ENCODE data around the gene CPM. TPM values are rescaled to one million over a fixed set of nuclear protein-coding genes. Genes with fewer than 3 reads are reported as not detected.
"Not testable (repeated sequence)": the region's sequence is repeated elsewhere in the genome, so short reads cannot be mapped to it uniquely, and the experiment has no call there.

The CPM gene
- total RNA-seq, 3 donors from 2014 or later: 55.3 to 101 (median 56.2) TPM

GRCh38 chr12:68870011-68870410 is 63.0 kb downstream of the CPM start:
- no peaks in the 10 kb centered on the region for H3K4me1 Mint-ChIP-seq (ENCODE audit: low read depth)
- no peak for ATAC-seq
- H3K4me3 Mint-ChIP-seq: no peak overlapping the region
- peaks cover 19% of the 10 kb centered on the region for H3K36me3 Mint-ChIP-seq (ENCODE audit: insufficient read depth)
- H3K9me3 Mint-ChIP-seq: no peaks in the 10 kb centered on the region
- DNase-seq: no peak
- peaks cover 3% of the 10 kb centered on the region for H3K27me3 Mint-ChIP-seq (ENCODE audit: low read depth)

GRCh38 chr12:68868043-68868790 is 64.8 kb downstream of the CPM start:
- DNase-seq (no peak), ATAC-seq (no peak)
- Mint-ChIP-seq H3K36me3 (ENCODE audit: insufficient read depth) (peaks cover 19% of the 10 kb centered on the region), H3K4me1 (ENCODE audit: low read depth) (peaks cover 3% of the 10 kb centered on the region), H3K4me3 (no peak overlapping the region), H3K27me3 (ENCODE audit: low read depth) (peaks cover 3% of the 10 kb centered on the region), H3K9me3 (no peaks in the 10 kb centered on the region)

GRCh38 chr12:68867606-68868005 is 65.4 kb downstream of the CPM start:
- peaks cover 3% of the 10 kb centered on the region for H3K27me3 Mint-ChIP-seq (ENCODE audit: low read depth)
- H3K9me3 Mint-ChIP-seq: no peaks in the 10 kb centered on the region
- peaks cover 3% of the 10 kb centered on the region for H3K4me1 Mint-ChIP-seq (ENCODE audit: low read depth)
- peaks cover 19% of the 10 kb centered on the region for H3K36me3 Mint-ChIP-seq (ENCODE audit: insufficient read depth)
- no peak for DNase-seq
- H3K4me3 Mint-ChIP-seq: no peak overlapping the region
- no peak for ATAC-seq

- no peak overlapping the region for H3K4me3 Mint-ChIP-seq
- no peak for DNase-seq
- peaks cover 3% of the 10 kb centered on the region for H3K27me3 Mint-ChIP-seq (ENCODE audit: low read depth)
- peaks cover 19% of the 10 kb centered on the region for H3K36me3 Mint-ChIP-seq (ENCODE audit: insufficient read depth)
- ATAC-seq: no peak
- peaks cover 3% of the 10 kb centered on the region for H3K4me1 Mint-ChIP-seq (ENCODE audit: low read depth)
- H3K9me3 Mint-ChIP-seq: no peaks in the 10 kb centered on the region
Observed at GRCh38 chr12:68866950-68867349, 66.0 kb downstream of the CPM start.

- H3K4me1 Mint-ChIP-seq (ENCODE audit: low read depth): peaks cover 3% of the 10 kb centered on the region
- no peak for ATAC-seq
- no peak for DNase-seq
- no peak overlapping the region for H3K4me3 Mint-ChIP-seq
- no peaks in the 10 kb centered on the region for H3K27me3 Mint-ChIP-seq (ENCODE audit: low read depth)
- no peaks in the 10 kb centered on the region for H3K9me3 Mint-ChIP-seq
- peaks cover 12% of the 10 kb centered on the region for H3K36me3 Mint-ChIP-seq (ENCODE audit: insufficient read depth)
Observed at GRCh38 chr12:68865399-68866164, 67.4 kb downstream of the CPM start.

- no peak for ATAC-seq
- no peak overlapping the region for H3K4me3 Mint-ChIP-seq
- H3K36me3 Mint-ChIP-seq (ENCODE audit: insufficient read depth): peaks cover 12% of the 10 kb centered on the region
- DNase-seq: no peak
- peaks cover 3% of the 10 kb centered on the region for H3K4me1 Mint-ChIP-seq (ENCODE audit: low read depth)
- H3K27me3 Mint-ChIP-seq (ENCODE audit: low read depth): no peaks in the 10 kb centered on the region
- no peaks in the 10 kb centered on the region for H3K9me3 Mint-ChIP-seq
Observed at GRCh38 chr12:68864604-68865003, 68.4 kb downstream of the CPM start.

GRCh38 chr12:68863886-68864454 is 69.0 kb downstream of the CPM start:
- H3K9me3 Mint-ChIP-seq; H3K4me3 Mint-ChIP-seq; H3K27me3 Mint-ChIP-seq (ENCODE audit: low read depth); H3K4me1 Mint-ChIP-seq (ENCODE audit: low read depth); DNase-seq: not testable (repeated sequence)
- H3K36me3 Mint-ChIP-seq (ENCODE audit: insufficient read depth): peaks cover 12% of the 10 kb centered on the region
- peak in 1 of 2 donors; percentile 59 for ATAC-seq

GRCh38 chr12:68863109-68863770 is 69.7 kb downstream of the CPM start:
- DNase-seq (no peak), ATAC-seq (no peak)
- no peaks in the 10 kb centered on the region for H3K9me3 Mint-ChIP-seq
- H3K36me3 Mint-ChIP-seq (ENCODE audit: insufficient read depth): peaks cover 5% of the 10 kb centered on the region
- H3K27me3 Mint-ChIP-seq (ENCODE audit: low read depth): no peaks in the 10 kb centered on the region
- peaks cover 3% of the 10 kb centered on the region for H3K4me1 Mint-ChIP-seq (ENCODE audit: low read depth)
- no peak overlapping the region for H3K4me3 Mint-ChIP-seq

GRCh38 chr12:68861890-68862289 is 71.1 kb downstream of the CPM start:
- DNase-seq (no peak), ATAC-seq (no peak)
- H3K9me3 Mint-ChIP-seq: no peaks in the 10 kb centered on the region
- H3K4me3 Mint-ChIP-seq: no peak overlapping the region
- H3K4me1 Mint-ChIP-seq (ENCODE audit: low read depth): peaks cover 3% of the 10 kb centered on the region
- no peaks in the 10 kb centered on the region for H3K27me3 Mint-ChIP-seq (ENCODE audit: low read depth)
- H3K36me3 Mint-ChIP-seq (ENCODE audit: insufficient read depth): peaks cover 7% of the 10 kb centered on the region

GRCh38 chr12:68856510-68856909 is 76.5 kb downstream of the CPM start:
- peaks cover 16% of the 10 kb centered on the region for H3K36me3 Mint-ChIP-seq (ENCODE audit: insufficient read depth)
- peaks cover 2% of the 10 kb centered on the region for H3K4me1 Mint-ChIP-seq (ENCODE audit: low read depth)
- H3K4me3 Mint-ChIP-seq: no peak overlapping the region
- ATAC-seq (no peak), DNase-seq (no peak)
- no peaks in the 10 kb centered on the region for H3K9me3 Mint-ChIP-seq
- H3K27me3 Mint-ChIP-seq (ENCODE audit: low read depth): peaks cover 4% of the 10 kb centered on the region

- peaks cover 16% of the 10 kb centered on the region for H3K36me3 Mint-ChIP-seq (ENCODE audit: insufficient read depth)
- H3K27me3 Mint-ChIP-seq (ENCODE audit: low read depth): peaks cover 4% of the 10 kb centered on the region
- H3K4me3 Mint-ChIP-seq: no peak overlapping the region
- peaks cover 2% of the 10 kb centered on the region for H3K4me1 Mint-ChIP-seq (ENCODE audit: low read depth)
- ATAC-seq: no peak
- no peak for DNase-seq
- no peaks in the 10 kb centered on the region for H3K9me3 Mint-ChIP-seq
Observed at GRCh38 chr12:68855771-68856170, 77.2 kb downstream of the CPM start.

- ATAC-seq: no peak
- no peaks in the 10 kb centered on the region for H3K9me3 Mint-ChIP-seq
- H3K36me3 Mint-ChIP-seq (ENCODE audit: insufficient read depth): peaks cover 16% of the 10 kb centered on the region
- H3K4me3 Mint-ChIP-seq: no peak overlapping the region
- DNase-seq: no peak
- peaks cover 4% of the 10 kb centered on the region for H3K27me3 Mint-ChIP-seq (ENCODE audit: low read depth)
- peaks cover 2% of the 10 kb centered on the region for H3K4me1 Mint-ChIP-seq (ENCODE audit: low read depth)
Observed at GRCh38 chr12:68855111-68855510, 77.9 kb downstream of the CPM start.

GRCh38 chr12:68854554-68854953 is 78.4 kb downstream of the CPM start:
- ATAC-seq (no peak), DNase-seq (no peak)
- peaks cover 4% of the 10 kb centered on the region for H3K27me3 Mint-ChIP-seq (ENCODE audit: low read depth)
- H3K36me3 Mint-ChIP-seq (ENCODE audit: insufficient read depth): peaks cover 16% of the 10 kb centered on the region
- peaks cover 2% of the 10 kb centered on the region for H3K4me1 Mint-ChIP-seq (ENCODE audit: low read depth)
- H3K9me3 Mint-ChIP-seq: no peaks in the 10 kb centered on the region
- H3K4me3 Mint-ChIP-seq: no peak overlapping the region

- peaks cover 2% of the 10 kb centered on the region for H3K4me1 Mint-ChIP-seq (ENCODE audit: low read depth)
- no peak overlapping the region for H3K4me3 Mint-ChIP-seq
- no peaks in the 10 kb centered on the region for H3K9me3 Mint-ChIP-seq
- peaks cover 4% of the 10 kb centered on the region for H3K27me3 Mint-ChIP-seq (ENCODE audit: low read depth)
- DNase-seq: no peak
- peaks cover 16% of the 10 kb centered on the region for H3K36me3 Mint-ChIP-seq (ENCODE audit: insufficient read depth)
- no peak for ATAC-seq
Observed at GRCh38 chr12:68854078-68854468, 78.9 kb downstream of the CPM start.

All from activated T-cell treated with anti-CD3 and anti-CD28 coated beads, Interleukin-2, amount 50 U/mL, for 4 hours (primary cell).